Smooth muscle cell (in vitro differentiated cells): Measurements from ENCODE around the gene CDC14A. TPM values are rescaled to one million over a fixed set of nuclear protein-coding genes. Genes with fewer than 3 reads are reported as not detected.

Source experiments
- DNase-seq: peaks from one replicate; lab custom pipeline; 2025; ENCODE audit not compliant: unreplicated experiment; lab: John Stamatoyannopoulos, UW
- H2AFZ ChIP-seq: fragments of 200-600 bp; sonication (generic); 2 replicates; pipeline ENCODE4 v1.6.0; 2016; ENCODE audit warnings: antibody characterized with exemption, low read depth, mild to moderate bottlenecking
- H3F3A ChIP-seq: fragments of 200-600 bp; sonication (generic); 2 replicates; pipeline ENCODE4 v1.6.0; 2017; ENCODE audit warnings: antibody characterized with exemption, low read depth
- H3K27ac ChIP-seq: fragments of 200-600 bp; sonication (generic); 2 replicates; pipeline ENCODE4 v1.5.1; 2016; ENCODE audit warnings: low read depth, mild to moderate bottlenecking
- H3K27me3 ChIP-seq: fragments of 200-600 bp; sonication (generic); 2 replicates; pipeline ENCODE4 v1.6.1; 2016; ENCODE audit warnings: low read depth, mild to moderate bottlenecking
- H3K36me3 ChIP-seq: fragments of 200-600 bp; sonication (generic); 2 replicates; pipeline ENCODE4 v1.5.1; 2016; ENCODE audit warnings: low read depth
- H3K4me1 ChIP-seq: fragments of 200-600 bp; sonication (generic); 2 replicates; pipeline ENCODE4 v1.5.1; 2016; ENCODE audit warnings: low read depth
- H3K4me2 ChIP-seq: fragments of 200-600 bp; sonication (generic); 2 replicates; pipeline ENCODE4 v1.6.0; 2016; ENCODE audit warnings: mild to moderate bottlenecking
- H3K4me3 ChIP-seq: fragments of 200-600 bp; sonication (generic); 2 replicates; pipeline ENCODE4 v1.5.1; 2016; ENCODE audit warnings: mild to moderate bottlenecking
- H3K79me2 ChIP-seq: fragments of 200-600 bp; sonication (generic); 2 replicates; pipeline ENCODE4 v1.6.0; 2016; ENCODE audit warnings: low read depth, mild to moderate bottlenecking
- H3K9ac ChIP-seq: fragments of 200-600 bp; sonication (generic); 2 replicates; pipeline ENCODE4 v1.6.0; 2016; ENCODE audit warnings: low read depth
- H3K9me3 ChIP-seq: fragments of 200-600 bp; sonication (generic); replicated peaks from 2 replicates; pipeline ENCODE4 v1.5.1; 2016; ENCODE audit warnings: low read depth
- H4K20me1 ChIP-seq: fragments of 200-600 bp; sonication (generic); 2 replicates; pipeline ENCODE4 v1.6.0; 2016; ENCODE audit warnings: low read depth
- CTCF ChIP-seq: fragments of 200-600 bp; sonication (generic); IDR thresholded peaks from 2 replicates; pipeline ENCODE4 v1.5.1; 2017; ENCODE audit warnings: borderline replicate concordance, mild to moderate bottlenecking, antibody characterized with exemption; ENCODE audit not compliant: insufficient read depth, poor library complexity, severe bottlenecking
- WGBS: methylation state at CpG from one replicate; pipeline ENCODE4 v1.1.7; 2016; ENCODE audit warnings: low lambda C conversion rate; 5-methylcytosine and 5-hydroxymethylcytosine counted together
- polyA plus RNA-seq: library from polyadenylated mRNA; unstranded; fragments of >200 nt; fragmentation: Nextera tagmentation; extraction: Ambion mirVana; gene quantifications from 2 replicates; pipeline ENCODE4 v1.2.1, GENCODE V29; 2016
- total RNA-seq: library from RNA; depleted of rRNA; stranded (reverse); fragments of >200 nt; gene quantifications from 2 replicates; pipeline ENCODE4 v1.2.3, GENCODE V29; 2014

CDC14A gene
- total and polyA plus RNA-seq, 2 experiments from 2014 or later = 2.8 to 15.9 TPM

- Histone ChIP-seq H3F3A (no peaks in the 10 kb centered on the region), H3K79me2 (no peaks in the 10 kb centered on the region), H2AFZ (no peak overlapping the region), H3K4me1 (peaks cover 9% of the 10 kb centered on the region), H3K36me3 (no peaks in the 10 kb centered on the region), H3K27ac (no peak overlapping the region), H3K4me3 (no peak overlapping the region), H4K20me1 (no peaks in the 10 kb centered on the region), H3K4me2 (no peak overlapping the region), H3K27me3 (no peaks in the 10 kb centered on the region), H3K9ac (no peak overlapping the region), H3K9me3 (no peaks in the 10 kb centered on the region)
- no peak for TF ChIP-seq CTCF
- WGBS = 97% methylated on average over 5 of the region's 5 CpGs
- DNase-seq = no peak
Observed at GRCh38 chr1:100523038-100523652, 170.8 kb downstream of the CDC14A start.

GRCh38 chr1:100524355-100524754, 172.0 kb downstream of the CDC14A start:
- Histone ChIP-seq H3K4me1 (no peaks in the 10 kb centered on the region), H3K36me3 (no peaks in the 10 kb centered on the region), H3K79me2 (no peaks in the 10 kb centered on the region), H3K9me3 (no peaks in the 10 kb centered on the region), H3K27me3 (no peaks in the 10 kb centered on the region), H3K27ac (no peak overlapping the region), H3K9ac (no peak overlapping the region), H3K4me3 (no peak overlapping the region), H3K4me2 (no peak overlapping the region), H3F3A (no peaks in the 10 kb centered on the region), H2AFZ (no peak overlapping the region), H4K20me1 (no peaks in the 10 kb centered on the region)
- no peak for TF ChIP-seq CTCF
- WGBS = 92% methylated on average over 4 of the region's 4 CpGs
- no peak for DNase-seq

- WGBS = 85% methylated on average over 2 of the region's 2 CpGs
- Histone ChIP-seq H3K27ac (no peak overlapping the region), H3K9ac (no peak overlapping the region), H3K9me3 (no peaks in the 10 kb centered on the region), H2AFZ (no peak overlapping the region), H3F3A (no peaks in the 10 kb centered on the region), H3K79me2 (no peaks in the 10 kb centered on the region), H3K4me1 (no peaks in the 10 kb centered on the region), H3K4me3 (no peak overlapping the region), H3K4me2 (no peak overlapping the region), H3K27me3 (no peaks in the 10 kb centered on the region), H4K20me1 (no peaks in the 10 kb centered on the region), H3K36me3 (no peaks in the 10 kb centered on the region)
- DNase-seq = no peak
- TF ChIP-seq CTCF = no peak
Observed at GRCh38 chr1:100526894-100527293, 174.6 kb downstream of the CDC14A start.

- H4K20me1 ChIP-seq = no peaks in the 10 kb centered on the region
- no peaks in the 10 kb centered on the region for H3F3A ChIP-seq
- no peaks in the 10 kb centered on the region for H3K36me3 ChIP-seq
- no peaks in the 10 kb centered on the region for H3K4me1 ChIP-seq
- H2AFZ ChIP-seq = no peak overlapping the region
- TF ChIP-seq CTCF = no peak
- no peak overlapping the region for H3K27ac ChIP-seq
- no peaks in the 10 kb centered on the region for H3K79me2 ChIP-seq
- H3K4me3 ChIP-seq = no peak overlapping the region
- no peak for DNase-seq
- 36% methylated on average over 2 of the region's 2 CpGs for WGBS
- H3K27me3 ChIP-seq = no peaks in the 10 kb centered on the region
- H3K9ac ChIP-seq = no peak overlapping the region
- no peak overlapping the region for H3K4me2 ChIP-seq
- no peaks in the 10 kb centered on the region for H3K9me3 ChIP-seq
Observed at GRCh38 chr1:100528871-100529270, 176.6 kb downstream of the CDC14A start.
